HG02610 (cell line): Measurements from ENCODE around the gene CTNNA2.
"Not testable (repeated sequence)": the region's sequence is repeated elsewhere in the genome, so short reads cannot be mapped to it uniquely, and the experiment has no call there.

Experiments
- ATAC-seq: cut with Tn5 transposase; IDR thresholded peaks from one replicate; pipeline ENCODE4 v1.9.1; 2021; ENCODE audit warnings: mild to moderate bottlenecking, moderate library complexity; ENCODE audit not compliant: unreplicated experiment

CTNNA2 gene

DNA sequence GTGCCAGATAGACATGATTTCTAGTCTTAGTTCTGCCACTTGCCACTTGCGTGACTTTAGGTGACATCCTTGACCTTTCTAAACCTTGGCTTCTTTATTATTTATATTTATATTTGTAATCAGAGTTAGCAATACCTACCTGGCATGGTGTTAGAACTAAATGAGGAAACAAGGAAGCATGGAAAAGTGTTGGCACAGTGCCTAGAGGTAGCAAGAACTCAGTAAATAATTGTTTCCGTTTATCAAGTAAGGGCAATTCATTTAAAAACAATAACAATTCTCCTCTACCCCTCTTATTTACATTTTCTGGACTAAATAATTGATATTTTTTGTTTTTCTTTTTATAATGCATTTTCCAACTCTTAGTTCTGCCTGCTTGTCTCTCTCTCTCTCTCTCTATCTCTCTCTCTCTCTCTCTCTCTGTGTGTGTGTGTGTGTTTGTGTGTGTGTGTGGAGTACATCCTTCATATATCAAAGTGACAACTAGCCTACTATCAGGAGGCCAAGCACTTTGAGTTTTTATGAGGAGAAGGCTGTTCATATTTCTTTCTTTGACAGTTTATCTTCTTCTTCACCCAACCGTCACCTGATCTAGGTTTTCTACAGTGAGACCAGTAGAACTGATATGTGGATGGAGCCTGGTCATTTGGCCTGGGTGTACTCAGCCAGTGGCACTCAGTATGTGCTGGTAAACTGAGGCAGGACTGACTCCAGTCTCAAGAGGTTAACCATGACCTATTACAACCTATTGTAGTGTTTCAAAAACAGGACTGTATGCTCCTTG is 657.2 kb downstream of the CTNNA2 start:
- ATAC-seq = no peak

DNA sequence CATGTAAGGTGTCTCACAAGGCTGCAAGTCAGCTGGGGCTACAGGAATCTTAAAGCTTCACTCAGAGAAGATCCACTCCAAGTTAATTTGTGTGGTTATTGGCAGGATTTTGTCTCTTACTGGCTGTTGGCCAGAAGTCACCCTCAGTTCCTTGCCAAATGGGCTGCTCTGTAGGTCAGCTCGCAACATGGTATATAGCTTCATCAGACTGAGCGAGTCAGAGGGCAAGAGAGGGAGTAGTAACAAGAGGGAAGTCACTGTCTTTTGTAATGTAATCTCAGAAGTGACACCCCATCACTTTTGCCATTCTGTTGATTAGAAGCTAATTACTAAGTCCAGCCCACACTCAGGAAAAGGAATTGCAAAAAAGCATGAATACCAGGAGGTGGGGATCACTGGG is 672.2 kb downstream of the CTNNA2 start:
- no peak for ATAC-seq

DNA sequence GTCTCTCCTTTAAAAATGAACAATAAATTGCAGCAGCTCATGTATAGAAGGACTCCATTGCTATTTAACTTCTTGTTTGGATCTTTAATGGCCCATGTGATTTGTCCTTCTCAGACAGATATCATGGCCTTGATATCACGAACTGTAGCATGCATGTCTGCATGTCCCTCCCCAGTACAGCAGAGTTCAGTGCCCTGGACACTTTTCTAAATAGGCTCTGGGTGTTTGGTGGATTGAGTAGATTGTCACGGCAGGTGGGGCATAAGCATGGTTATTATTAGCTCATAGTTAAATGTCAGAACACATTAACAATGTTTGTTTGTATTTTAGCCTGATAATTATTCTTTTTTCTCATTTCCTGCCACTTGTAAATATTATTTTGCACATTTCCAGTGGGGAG is 673.4 kb downstream of the CTNNA2 start:
- no peak for ATAC-seq

DNA sequence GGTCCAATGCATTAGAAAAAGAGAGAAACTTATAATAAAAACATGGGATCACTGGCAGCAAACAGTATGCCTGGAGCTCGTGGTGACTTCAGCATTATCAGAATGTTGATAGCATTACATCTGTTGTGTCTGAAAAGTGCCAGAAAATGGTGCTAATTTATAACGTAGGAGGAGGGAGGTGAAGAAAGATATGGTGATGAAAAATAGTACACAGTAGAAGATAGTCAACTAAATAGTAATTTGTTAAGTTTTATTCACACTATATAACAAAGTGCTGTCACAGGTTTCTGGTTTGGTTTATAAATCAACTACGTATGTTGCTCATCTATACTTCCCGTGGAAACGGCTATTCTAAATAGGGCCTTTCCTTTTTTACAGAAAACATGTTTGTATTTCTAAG is 674.3 kb downstream of the CTNNA2 start:
- ATAC-seq = no peak

DNA sequence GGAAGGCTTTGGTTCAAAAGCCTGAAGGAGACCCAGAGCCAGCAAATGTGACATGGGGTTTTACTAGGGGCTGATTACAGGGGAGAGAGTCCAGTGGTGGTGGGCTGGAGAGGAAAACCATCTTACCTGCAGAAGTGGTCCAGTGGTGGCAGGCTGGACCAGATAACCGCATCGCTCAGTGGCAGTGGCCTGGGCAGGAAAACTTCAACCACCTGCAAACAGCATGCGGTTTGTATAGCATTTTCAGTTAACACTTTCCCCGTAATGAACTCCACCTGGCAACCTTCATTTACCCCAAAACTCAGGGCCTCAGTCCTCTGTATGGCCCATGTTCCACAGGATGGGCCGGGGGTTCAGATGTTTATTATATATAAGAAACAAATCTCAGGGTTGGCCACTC is 677.3 kb downstream of the CTNNA2 start:
- no peak for ATAC-seq

DNA sequence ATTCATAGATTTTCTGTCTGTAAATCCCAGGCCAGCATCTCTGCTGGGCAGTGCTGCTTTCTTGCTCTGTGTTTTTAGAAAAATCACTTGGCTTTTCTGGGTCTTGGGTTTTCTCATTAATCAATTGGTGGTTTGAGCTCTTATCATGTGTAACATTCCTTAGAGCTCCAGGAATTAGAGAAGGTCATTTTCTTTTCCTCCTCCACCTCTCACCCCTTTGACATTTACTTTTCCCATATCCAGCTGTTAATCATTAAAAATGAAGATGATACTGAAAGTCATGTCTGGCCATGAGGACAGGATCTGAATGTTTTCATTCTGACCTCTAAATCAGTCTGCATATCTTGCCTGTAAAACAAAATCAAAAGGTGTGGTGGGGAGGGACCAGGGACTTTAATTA is 680.7 kb downstream of the CTNNA2 start:
- ATAC-seq = no peak

DNA sequence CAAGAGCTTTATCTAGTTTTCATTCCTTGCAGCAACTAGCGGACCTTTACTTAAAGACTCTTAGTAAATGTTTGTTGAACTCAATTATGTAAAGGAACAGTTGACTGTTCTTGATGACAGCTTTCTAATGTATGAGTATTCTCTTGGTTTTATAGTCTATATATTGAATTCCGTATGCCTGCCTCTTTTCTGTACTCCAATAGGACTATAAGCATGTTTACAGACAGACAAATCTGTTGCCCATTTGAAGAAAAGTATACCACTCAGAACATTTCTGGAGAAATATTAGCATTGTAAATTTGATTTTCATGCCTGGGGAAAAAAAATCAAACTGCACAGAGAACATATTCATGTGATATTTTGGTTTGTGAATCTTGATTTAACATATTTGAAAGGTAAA is 682.2 kb downstream of the CTNNA2 start:
- ATAC-seq = no peak

DNA sequence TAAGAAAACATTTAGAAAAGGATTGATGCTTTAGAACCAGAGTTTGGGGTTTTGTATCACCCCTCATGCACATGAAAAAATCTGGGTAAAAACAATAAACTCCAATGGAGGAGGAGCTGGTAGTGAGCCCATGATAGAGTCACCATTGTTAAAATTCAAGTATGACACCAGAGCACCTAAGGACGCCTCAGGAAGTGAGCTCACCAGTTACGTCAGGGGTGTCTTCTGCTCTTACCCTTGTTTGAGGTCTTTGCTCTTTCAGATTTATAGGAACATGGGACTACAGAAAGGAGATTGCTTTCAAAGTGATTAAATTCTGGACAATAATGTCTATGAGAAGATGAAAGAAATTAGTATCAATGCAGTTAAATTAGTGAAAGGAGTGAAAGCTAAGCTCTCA is 685.2 kb downstream of the CTNNA2 start:
- no peak for ATAC-seq

DNA sequence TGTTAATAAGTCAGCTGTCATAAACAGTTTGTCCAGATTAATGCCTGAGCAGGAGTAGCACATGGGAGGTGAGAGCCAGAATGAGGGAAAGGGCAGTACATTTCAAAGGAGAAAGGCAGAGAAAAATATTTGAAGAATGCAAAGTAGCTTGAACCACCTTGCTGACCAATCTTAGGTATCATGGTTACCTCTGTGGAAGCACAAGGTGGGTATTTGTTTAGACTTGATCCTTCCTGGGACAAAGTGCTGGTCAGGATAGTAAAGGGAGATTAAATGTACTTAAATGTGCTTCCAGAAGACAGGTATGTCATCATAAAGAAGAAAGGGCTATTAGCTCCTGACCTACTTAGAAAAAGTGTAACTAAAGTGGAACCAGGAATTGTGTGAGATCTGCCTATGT is 686.7 kb downstream of the CTNNA2 start:
- ATAC-seq = no peak

DNA sequence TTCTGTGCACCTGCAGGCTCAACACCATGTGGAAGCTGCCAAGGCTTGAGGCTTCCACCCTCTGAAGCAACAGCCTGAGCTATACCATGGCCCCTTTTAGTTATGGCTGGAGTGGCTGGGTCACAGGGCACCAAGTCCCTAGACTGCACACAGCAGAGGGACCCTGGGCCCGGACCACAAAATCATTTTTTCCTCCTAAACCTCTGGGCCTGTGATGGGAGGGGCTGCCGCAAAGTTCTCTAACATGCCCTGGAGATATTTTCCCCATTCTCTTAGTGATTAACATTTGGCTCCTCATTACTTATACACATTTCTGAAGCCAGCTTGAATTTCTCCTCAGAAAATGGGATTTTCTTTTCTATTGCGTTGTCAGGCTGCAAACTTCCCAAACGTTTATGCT is 691.1 kb downstream of the CTNNA2 start:
- not testable (repeated sequence) for ATAC-seq

DNA sequence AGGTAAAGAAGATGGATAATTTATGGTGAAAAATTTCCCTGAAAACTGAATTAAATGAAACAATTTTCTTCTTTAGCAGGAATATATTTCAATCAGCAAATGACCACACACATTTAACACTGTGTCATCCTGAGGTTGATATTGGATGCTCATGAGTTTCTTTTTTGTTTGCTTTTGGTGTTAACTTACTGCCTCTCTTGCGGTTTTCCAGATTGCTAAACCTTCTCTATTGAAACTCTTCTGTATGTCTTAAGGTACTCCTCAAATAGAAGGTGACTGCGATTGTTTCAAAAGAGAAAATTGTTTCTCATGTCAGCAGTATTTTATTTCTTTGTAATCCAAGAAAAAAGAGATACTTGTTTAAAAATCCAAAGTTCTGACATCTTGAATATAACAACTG is 692.6 kb downstream of the CTNNA2 start:
- no peak for ATAC-seq

DNA sequence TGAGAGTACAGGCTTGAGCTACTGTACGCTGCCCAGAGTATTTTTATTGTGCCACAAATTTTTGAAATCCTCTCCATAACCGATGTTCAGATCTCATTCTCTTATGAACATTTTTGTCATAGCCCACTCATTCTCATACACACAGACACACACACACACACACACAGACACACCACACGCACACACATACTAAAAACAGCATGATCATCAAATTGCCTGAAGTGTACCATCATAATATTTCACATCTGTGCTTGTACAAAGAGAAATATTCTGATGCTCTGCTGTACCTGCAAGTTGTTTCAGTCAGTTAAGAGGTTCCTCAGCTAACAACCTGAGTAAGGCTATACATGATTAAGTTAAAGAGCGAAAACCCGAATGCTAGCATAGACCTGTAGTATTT is 696.6 kb downstream of the CTNNA2 start:
- no peak for ATAC-seq

DNA sequence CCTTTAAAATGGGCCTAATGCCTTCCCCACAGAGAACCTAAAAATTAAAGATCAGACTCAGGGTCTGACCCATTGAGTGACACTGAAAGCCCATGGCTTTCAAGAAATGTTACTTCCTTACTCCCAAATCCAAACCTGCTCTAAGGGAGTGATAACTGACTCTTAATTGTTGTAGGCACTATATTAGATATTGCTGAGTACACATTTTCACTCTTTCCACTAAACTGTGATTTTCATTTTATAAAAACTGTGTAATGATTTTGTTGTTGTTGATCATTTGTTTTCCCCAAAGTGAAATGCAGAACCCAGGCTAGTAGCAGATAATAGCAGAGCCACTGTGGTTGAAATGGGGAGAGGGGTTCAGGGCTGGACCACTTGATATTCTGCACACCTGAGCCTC is 704.6 kb downstream of the CTNNA2 start:
- no peak for ATAC-seq

DNA sequence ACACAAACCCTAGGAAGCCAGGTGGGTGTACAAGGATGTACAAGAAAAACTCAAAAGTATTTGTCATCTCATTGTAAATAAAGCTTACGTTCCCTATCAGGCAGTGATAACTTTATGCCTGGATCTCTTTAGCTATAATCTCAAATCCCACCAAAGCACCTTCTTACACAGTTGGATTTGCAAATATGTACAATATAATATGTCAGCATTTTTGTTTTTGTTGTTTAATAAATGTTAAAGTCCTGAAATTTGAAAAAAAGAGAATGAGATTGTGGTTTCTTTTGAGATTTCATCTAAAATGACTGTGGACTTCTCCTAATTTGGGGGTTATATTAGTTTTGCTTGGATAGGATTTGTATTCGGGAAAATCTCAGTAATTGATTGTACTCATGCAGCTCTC is 709.8 kb downstream of the CTNNA2 start:
- no peak for ATAC-seq

DNA sequence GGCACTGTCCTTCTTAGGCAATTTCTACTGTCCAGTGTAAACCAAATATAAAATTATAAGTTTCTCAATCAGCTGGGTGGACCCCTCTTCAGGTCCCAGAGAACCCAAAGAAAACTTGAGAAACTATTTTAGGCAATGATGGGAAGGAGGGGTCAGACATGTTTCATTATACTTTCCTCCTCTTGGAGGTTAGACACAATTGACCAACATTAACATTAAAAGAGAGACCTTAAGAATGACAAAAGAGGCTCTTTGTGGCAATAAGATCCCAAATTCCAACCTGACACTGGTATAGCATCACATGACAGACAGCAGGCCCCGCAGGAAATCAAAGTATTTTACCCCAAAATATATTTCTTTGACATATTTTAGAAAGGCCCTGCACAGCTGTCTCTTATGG is 718.6 kb downstream of the CTNNA2 start:
- no peak for ATAC-seq

DNA sequence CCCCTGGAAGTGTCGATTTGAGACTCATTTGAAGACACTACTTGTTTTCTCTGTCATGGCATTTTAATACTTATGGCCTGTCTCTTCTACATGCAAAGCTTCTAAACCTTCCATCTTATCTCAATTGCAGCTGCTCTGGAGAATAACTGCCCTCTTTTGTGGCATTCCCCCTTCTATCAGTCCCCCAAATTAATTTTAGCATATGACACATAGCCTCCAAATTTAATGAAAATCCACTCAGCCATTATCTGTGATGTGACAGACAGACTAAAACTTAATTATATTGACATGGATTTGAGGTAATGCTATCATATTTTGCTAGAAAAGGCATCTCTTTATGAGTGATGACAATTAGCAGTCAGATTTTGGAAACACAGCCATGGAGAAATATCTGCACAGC is 720.5 kb downstream of the CTNNA2 start:
- no peak for ATAC-seq

DNA sequence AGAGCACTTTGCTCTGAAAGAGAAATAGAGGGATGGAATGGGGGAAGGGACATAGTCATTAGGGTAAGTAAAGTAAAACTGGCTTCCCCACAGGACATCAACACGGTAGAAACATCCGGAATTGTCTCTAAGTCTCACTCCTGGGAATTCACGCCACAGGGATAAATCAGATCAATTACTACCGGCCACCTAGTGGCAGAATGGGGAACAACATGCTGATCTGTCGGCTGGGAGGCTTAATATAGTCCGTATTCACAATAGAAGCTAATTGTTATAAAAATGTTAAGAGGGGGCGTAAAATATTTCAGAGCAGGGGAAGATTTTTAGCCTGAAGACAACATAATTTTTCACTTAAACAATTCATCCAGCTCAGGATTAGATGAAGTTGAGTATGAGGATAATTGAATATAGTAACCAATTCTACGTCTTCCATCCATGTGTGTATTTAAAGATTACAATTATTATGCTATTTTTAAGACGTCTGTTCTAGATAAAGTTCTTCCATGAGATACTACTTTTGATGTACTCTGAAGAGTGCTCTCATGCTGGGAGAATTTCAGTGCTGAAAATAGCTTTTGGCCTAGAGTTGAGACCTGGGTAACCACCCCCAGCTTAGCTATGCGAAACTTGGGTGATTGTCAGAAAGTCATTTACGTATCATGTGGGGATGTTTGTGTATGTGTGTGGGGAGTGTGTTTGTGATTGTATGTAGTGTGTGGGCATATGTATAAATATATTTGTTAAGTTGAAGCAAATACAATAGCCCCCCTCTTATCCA is 726.0 kb downstream of the CTNNA2 start:
- ATAC-seq = no peak

DNA sequence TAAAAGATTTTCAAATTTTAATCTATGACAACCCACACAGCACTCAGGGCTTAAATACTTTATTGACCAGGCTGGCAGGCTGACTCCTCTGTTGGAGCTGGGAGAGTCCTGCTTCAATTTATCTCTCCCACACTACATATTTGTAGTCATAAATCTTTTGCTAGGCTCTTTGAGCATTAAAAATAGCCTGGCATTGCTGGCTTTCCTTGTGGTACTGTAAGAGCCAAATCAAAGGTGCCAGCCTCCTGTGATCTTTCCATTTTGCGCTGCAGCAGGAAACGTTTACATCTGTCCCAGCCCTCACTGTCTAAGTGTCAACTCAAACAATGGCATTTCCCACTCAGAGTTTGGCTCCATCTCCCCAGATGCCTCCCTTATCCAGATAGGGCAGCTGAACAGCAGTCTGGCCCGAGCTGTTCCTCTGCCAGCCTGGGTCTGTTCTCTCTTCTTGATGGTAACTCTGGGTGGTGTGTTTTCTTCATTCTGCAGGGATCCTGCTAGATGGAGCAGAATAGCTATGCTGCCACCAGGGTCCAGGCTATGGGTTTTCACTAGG is 729.6 kb downstream of the CTNNA2 start:
- no peak for ATAC-seq

DNA sequence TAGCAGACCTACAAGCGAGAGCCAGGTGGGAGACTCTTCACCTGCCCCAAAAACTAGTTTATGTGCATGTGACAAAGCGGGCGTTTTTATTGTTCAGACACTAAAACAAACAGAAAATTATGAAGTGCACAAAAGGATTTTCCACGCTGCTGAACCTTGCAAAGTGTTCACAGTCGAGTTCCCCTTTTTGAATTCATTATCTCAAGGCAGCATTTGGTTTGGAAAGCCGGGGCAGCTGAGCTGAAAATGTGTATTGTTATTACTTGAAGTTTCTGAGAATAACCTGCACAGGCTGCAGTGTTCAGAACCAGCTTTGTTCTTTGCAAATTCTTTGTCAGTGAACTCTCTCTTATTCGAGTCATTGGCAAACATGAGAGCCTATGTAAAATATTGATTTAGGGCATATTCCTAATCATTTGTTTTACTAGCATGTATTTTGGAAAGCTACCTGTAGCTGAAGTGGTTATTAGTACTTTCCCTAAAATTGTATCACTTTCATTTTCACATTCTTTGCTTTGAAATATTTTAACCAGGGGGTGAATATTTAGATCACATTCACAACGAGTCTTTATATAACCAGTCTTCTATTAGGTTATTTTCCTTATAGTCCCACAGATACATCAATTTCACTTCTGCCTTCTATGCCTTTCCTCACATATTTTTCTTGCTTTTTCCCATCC is 732.2 kb downstream of the CTNNA2 start:
- ATAC-seq = peak; percentile 38

DNA sequence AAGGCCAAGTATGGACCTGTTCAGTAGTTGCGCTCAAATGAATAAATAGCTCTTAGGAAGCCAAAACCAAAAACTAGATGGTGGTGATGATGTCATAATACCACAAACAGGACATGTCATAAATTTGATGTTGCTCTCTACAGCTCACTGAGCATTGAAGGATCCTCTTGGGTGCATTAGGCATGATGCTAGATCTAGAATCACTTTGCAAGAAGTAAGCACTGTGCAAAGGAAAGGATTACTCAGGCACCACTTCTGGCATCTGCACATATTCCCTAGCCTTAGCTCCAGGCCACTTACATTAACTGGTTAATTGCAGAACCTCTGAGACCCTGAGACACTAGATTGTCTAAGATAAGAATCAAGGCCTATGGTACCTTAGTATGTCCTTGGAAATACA is 733.7 kb downstream of the CTNNA2 start:
- no peak for ATAC-seq

DNA sequence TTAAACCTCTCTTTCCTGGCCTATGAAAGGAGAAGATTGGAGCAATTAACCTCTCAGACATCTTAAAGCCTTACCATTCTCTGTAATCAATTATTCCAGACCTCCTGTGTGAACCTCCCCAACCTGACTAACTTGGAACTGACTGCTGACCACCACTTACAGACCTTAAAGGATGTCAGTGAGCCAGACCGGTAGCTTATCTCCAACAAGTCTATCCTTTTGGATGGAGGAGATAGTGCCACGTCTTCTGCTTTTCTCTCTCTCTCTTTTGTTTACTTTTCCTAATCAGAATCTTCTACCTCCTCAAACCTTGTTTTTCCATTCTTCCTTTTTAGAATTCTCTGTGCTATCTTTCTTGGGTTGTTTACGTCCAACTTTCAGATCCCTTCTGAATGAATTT is 734.5 kb downstream of the CTNNA2 start:
- ATAC-seq = no peak

DNA sequence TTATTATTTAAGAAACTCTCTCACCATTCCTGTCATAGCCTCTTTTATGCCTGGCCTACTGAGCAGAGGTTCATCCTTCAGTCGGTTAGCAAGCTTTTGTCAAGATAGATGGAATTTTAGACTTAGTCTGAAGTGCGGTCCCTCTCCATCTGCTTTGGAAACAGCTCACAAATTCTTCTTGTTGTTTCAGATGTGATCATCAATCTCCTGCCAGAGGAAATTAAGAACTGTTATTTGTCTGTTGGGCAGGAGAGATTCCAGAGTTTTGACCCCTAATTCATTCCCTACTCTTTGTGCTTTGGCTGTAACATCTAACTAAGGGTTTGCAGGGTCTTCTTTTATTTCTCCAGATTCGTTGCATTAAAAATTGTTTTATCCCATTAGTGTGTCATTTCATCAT is 735.3 kb downstream of the CTNNA2 start:
- no peak for ATAC-seq
